GM10847 (cell line): ENCODE measurements around the gene CCDC92.

Experiments used
- POLR2A ChIP-seq: IDR thresholded peaks from 2 replicates; pipeline ENCODE4 v1.6.1; 2011; ENCODE audit not compliant: insufficient read length; ENCODE audit errors: extremely low read depth

Gene CCDC92

DNA sequence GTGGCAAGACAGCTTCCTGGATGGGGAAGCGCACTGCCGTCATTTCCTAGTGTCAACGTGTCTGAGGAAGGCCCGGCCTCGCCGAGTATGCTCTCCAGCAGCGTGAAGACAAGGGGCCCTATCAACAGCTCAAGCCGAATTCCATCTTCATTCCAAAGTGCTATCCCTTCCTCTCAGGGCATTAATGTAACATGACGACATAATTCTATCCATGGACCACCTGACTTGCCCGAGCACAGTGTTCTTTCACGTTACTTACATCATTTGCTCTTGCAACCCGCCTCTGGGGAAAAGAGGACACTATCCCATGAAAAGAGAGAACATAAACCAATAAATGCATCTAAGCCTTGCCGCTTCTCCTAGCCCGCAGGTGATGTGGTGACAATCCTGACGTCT, 22.9 kb downstream of the CCDC92 start:
- TF ChIP-seq POLR2A = no peak

- no peak for TF ChIP-seq POLR2A
Observed at GRCh38 chr12:123948796-123949769, 23.5 kb downstream of the CCDC92 start.

- TF ChIP-seq POLR2A = no peak
Observed at GRCh38 chr12:123948401-123948795, 24.2 kb downstream of the CCDC92 start.

- no peak for TF ChIP-seq POLR2A
Observed at GRCh38 chr12:123946152-123946515, 26.5 kb downstream of the CCDC92 start.

DNA sequence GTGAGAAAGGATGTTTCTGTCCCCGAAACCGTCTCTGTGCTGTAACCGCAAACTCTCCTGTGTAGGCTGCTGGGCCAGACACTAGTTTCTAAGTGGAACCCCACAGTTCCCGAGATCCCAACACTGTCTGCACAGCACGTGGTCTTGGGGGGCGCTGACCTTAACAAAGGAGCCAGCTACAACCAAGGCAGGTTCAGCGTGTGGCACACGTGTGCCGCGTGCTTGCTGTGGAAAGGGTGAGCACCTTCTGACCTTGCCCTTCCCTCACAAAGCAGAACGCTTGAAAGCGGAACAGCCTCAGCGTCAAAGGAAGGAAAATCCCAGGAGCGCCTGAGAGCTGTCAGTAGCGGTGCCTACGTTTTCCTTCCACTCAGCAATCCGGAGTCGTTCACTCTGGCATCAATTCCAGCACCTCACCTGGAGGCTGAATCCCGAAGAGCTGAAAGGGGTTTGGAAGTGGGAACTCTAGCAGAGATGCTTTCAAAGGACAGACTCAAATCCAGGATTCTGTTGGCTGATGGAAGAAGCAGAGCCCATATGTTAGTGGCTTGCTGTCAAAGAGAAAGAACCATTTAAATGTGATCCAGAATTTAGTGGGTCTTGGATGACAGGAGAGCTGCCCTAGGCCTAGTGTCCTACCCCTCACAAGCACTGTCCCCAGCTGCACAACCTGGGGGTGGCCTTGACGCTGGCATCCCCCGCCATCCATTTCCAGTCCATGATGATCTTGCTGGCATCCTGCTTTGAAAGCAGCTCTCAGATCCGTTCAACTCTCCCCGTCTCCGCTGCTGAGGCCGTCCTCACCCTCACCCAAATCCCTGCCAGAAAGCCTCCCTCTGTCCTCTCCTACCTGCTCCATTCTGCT, 27.1 kb downstream of the CCDC92 start:
- TF ChIP-seq POLR2A = no peak

- no peak for TF ChIP-seq POLR2A
Observed at GRCh38 chr12:123944696-123945095, 27.9 kb downstream of the CCDC92 start.

DNA sequence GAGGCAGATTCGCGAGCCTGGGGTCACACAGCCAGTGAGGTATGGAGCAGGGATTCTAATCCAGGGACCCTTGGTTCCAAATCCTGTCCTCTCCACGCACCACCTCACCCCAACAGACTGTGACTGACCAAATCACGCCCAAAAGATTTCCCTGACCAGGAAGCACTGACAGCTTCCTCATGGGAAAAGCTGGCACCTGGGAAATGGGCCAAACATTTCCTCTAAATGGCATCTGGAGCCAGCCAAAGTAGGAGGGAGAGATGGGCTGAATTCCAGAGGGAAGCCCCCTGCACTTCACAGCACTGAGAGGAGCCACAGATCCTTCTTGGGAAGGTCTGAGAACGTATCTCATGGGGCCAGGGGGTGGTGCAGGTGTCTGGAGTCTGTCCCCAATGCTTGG, 28.8 kb downstream of the CCDC92 start:
- no peak for TF ChIP-seq POLR2A

DNA sequence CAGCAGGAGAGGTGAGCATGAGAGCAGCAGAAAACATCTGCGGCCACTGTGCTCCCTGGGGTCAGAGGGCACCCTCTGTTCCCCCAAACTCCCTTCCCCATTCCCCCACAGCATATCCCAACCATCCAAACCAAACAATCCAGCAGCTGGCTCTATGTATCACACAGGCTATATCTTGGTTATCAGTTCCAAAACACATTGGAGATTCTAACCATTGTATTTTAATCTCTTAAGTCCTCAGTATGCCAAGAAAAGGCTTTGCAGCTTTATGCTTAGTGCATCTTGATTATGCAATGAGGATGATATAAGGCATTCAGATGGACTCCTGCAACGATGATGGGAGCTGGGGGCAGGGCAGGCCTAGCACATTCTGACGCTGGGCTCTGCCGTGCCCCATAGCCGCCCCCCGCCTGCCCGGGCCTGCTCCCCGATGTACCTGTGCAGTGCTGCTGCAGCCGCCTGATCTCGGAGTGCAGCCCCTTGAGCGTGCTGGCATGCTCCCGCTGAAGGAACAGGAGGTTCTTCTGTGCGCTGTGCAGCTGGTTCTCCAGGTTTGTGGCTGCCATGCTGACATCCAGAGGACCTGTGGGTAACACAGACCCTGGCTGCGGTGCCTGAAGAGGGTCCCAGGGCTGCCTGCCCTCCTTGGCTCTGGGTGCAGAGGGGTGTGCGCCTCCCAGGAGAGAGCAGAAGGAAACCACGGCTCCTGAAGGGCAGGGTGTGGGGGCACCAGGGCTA, 29.6 kb downstream of the CCDC92 start:
- TF ChIP-seq POLR2A = no peak

- TF ChIP-seq POLR2A = no peak
Observed at GRCh38 chr12:123942238-123942653, 30.4 kb downstream of the CCDC92 start.

DNA sequence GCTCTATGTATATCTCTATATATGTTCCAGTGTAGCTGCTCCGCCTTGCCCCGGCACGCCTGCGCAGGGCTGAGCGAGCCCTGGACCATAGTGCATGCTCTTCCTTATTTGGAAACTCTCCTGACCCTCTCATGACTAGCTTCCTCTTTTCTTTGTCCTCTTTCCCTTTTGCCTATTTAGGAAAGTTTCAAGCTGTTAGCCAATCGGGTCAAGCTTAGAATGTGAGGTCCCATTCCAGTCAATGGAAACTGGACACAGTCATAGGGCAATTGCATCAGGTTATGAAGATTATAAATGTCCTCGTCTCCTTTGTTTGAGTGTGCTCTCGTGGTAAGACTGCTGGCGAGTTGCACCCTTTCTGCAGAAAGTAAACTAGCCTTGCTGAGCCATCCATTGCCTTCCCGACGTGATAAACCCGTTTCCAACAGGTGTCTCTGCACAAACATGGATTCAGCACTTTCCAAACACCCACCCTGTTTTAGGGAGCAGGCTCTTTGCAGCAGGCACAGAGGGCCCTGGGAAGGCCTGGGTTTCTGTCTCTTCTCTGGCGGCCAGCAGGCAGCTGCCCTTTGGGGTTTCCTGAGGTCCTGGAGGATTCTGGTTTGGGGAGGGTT, 30.9 kb downstream of the CCDC92 start:
- TF ChIP-seq POLR2A = no peak

DNA sequence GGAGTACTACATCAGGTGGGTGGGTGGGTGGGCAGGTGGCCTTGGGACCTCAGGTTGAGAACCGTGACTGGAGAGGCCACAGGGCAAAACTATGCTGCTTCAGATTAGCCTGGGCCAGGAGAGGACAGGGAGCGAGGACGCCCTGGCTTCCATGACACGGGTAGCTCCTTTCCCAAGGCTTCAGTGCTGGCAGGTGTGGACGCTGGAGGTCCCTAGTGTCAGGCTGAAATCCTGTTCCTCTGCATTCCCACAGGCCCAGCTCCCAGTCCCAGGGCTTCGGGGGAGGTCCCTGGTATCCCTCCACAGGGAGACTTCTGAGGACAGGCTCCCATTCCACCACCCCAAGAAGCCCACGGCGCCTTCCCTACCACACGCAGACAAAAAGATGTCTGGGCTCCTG, 31.6 kb downstream of the CCDC92 start:
- TF ChIP-seq POLR2A = no peak

- no peak for TF ChIP-seq POLR2A
Observed at GRCh38 chr12:123940627-123940966, 32.0 kb downstream of the CCDC92 start.

DNA sequence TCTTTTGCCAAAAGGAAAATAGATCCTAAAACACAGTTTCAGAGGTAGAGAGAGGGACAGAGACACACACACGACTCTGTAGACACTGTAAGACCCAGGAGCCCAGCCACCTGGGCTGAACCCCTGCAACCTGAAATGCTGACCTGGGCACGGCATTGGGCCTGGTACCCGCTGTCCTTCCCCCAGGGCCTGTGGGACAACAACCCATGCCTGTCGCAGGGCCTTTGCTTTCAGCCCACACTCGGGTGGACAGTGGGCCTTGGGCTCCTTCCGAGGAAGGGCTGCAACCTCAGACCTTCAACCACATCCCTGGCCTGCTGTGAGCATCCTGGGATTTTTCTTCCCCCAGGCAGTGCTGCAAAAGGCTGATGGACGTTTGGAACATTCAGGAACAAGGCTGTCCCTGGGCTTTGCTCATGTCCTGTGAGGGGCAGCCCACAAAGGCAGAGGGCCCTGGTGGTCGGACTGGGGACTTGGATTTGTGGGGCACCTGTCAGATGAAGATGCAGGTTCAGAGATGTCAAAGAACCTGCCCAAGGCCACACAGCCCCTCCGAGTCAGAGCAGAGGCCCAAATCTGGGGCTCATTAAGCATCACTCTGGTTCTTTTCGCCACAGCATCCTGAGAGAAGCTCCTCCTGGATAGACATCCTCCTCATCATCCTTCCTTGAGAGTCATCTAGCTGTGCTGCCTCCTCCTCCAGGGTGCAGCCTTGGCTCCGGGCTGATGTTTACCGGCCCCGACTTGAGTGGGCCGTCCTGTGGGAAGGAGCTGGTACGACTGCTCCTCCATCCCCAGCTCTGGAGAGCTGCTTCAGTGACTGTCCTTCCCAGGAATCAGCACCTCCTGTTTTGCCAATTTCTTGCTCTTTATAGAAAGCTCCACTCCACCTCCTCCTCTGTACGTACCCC, 32.7 kb downstream of the CCDC92 start:
- no peak for TF ChIP-seq POLR2A
